NCI-H526 (cell line): Measurements from ENCODE around the gene PROSER3.

ENCODE experiments used
- DNase-seq, 2 experiments: peaks; one replicate each; lab custom pipeline; 2025; lab: John Stamatoyannopoulos, UW

PROSER3 gene

DNA sequence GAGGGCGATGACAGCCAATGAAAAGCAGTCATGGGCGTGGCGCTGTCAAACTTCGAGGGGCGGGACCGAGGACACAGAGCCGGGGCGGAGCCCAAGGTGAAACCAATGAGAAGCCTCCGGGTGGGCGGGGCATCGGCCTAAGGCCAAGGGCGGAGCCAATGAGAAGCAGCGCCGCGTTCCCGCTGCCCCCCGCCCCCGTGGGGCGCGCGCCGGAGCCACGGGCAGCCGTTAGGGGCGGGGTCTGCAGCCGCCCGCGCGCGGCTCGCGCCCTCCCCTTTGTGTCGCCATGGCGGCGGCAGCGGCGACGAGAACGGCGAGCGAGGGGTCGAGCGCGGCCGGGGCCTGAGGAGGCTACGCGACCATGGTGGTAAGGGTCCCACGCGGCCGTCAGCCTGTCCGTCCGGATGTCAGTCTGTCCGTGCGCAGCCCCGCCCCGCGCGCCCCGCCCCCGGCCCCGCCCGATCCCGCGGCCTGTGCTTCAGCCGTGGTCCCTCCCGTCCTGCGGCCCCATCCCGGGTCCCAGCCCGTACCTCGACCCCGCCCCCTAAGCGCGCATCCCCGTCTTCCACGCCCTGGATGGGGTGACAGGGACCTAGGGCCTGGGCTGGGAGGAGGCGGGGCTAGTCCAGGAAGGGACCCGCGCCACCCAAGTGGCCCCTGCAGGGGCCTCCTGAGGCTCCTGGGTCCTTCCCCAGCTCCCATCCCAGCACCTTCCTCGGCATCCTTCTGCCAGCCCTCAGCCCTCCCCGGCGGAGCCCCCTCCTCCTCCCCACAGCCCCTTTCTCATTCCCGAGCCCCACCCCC lies 17.5 kb downstream of the PROSER3 start, which contains the start of gene ARHGAP33:
Gene ARHGAP33 (plus strand): TSS at position 267 of the 804 bp plus-strand sequence. CDS start 95 bp downstream, at position 362.
- peak; percentile 97 to 100 for DNase-seq

DNA sequence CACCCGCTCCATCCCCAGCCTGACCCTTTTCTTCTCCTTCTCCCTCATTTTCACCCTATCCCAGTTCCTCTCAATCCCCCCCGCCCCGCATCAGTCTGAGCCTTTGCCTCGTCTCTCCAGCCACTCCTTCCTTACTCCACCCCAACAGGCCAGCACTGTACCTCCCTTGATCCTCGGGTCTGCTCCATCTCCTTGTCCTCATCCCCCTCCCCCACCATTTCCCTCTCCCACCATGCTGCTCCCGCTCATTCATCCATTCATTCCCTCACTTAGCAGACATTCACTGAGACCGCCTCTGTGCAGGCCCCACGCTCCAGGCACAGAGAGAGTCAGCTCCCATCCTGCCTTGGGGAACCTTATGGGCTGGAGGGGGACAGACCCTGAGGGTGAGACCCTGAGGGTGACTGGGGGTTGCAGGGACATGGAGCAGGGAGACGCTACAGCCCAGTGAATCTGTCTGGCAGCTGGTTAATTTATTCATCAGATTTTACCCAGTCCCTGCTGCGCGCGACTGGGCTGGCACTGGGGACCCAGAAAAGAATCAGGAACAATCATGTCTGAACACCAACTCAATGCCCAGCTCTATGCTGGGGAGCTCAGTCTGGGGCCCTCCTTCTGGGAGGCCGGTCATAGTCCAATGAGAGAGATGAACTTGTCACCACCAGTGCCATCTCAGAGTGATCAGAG lies 18.3 kb downstream of the PROSER3 start:
- peak; percentile 41 to 70 for DNase-seq

DNA sequence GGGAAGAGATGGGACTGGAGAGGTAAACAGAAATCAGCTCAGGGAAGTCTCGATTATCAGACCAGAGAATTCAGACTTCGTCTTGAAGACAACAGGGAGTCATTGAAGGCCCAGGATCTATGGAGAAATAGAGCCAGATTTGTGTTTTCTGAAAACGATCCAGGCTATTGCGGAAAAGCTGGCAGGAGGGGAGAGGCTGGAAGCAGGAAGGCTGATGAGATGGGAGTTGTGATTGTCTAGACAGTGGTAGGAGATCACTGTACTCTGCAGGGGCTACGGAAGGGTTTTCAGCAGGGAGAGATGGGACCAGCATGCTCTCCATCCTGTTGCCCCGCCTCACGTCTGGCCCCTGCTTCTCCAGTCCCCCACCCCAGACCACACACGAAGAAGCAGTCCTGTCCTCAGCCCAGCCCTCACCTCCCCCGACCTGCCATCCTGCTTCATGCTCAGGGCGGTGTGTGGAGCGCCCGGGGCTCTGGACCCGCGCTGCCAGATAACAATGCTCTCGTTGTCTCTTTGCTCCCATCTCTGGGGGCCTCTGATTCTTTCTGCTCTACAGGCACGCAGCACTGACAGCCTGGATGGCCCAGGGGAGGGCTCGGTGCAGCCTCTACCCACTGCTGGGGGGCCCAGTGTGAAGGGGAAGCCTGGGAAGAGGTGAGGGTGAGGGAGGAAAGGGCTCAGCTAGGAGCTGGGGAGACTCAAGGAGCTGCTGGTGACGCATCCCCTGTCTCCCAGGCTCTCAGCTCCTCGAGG lies 19.3 kb downstream of the PROSER3 start:
- DNase-seq: peak in 1 of 2 experiments; percentile 56

DNA sequence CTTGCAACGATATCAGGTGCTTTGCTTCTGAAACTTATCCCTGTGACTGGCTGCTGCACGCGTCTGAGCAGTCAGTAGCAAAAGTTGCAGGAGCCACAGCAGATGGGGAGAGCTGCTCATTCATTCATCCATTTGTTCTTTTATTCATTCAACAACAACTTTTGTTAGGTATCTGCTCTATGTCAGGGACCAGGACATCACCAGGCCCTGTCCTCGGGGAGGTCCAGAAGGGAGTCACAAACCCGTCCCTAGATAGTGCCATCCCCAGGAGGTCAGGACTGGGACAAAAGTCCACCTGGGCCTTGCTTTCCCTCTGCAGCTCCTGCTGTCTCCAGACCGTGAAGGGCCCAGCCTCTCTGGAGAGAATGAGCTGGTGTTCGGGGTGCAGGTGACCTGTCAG lies 20.0 kb downstream of the PROSER3 start:
- DNase-seq: no peak

DNA sequence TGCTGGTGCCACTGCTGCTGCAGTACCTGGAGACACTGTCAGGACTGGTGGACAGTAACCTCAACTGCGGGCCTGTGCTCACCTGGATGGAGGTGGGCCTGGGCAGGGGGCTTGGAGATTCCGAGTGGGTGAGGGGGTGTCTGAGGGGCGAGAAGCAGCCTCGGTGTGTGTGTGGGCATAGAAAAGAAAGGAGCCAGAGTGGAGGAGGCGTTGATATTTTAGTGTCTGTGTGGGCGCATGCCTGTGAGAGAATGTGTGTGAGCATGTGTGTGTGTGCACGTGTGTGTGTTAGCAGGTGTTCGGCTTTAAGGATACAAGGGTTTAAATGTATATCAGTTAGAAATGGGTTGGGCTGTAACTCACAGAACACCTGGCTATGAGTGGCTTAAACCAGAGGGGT lies 21.1 kb downstream of the PROSER3 start:
- DNase-seq: no peak

DNA sequence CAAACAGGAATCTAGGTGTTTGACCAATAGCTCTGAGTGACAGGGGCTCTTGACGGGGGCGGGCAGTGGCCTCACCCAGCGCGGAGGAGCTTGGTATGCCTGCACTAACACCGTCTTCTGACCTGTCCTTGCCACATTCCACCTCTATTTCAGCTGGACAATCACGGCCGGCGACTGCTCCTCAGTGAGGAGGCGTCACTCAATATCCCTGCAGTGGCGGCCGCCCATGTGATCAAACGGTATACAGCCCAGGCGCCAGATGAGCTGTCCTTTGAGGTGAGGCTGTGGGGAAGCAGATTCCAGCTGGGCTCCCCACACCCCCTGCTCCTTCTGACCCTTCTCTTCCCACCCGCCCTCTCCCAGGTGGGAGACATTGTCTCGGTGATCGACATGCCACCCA lies 22.1 kb downstream of the PROSER3 start:
- DNase-seq: no peak

DNA sequence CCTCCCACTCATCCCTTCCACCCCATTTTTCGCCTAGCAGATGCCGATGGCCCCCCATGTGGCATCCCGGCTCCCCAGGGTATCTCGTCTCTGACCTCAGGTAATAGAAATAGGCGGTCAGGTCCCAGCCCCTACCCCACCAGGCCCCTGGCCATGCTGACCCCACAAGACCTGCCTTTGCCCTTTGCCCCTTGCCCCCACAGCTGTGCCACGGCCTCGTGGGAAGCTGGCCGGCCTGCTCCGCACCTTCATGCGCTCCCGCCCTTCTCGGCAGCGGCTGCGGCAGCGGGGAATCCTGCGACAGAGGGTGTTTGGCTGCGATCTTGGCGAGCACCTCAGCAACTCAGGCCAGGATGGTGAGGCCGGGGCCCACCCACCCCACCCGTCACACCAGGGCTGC lies 22.7 kb downstream of the PROSER3 start:
- DNase-seq: no peak

DNA sequence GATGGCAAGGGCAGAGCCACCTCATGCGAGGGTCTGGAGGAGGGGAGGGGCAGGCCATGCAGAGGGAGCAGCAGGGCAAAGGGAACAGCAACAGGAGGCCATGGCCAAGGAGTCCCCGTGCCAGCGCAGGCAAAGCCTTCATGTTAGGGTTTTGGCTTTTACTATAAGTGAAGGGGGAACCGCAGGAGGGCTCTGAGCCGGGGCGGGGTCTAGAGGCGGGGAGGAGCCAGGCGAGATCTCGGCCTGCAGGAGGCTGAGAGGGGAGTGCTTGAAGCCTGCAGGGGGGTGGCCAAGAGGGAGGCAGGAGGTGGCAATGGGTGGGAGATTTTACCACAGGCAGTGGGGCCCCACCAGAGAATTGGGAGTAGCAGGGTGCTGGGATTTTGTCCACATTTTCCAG lies 23.7 kb downstream of the PROSER3 start:
- no peak for DNase-seq

DNA sequence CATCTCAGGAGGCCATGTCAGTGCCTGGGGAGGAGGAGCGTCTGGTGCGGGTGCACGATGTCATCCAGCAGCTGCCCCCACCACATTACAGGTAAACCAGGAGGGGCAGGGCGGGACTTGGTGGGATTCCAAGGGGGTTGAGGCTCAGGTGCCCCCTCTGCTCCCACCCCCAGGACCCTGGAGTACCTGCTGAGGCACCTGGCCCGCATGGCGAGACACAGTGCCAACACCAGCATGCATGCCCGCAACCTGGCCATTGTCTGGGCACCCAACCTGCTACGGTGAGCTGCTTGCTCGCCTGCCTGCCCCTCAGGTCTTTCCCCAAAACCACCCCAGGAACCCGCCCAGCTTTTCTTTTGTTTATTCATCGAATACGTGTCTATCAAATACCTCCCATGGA lies 24.6 kb downstream of the PROSER3 start:
- no peak for DNase-seq

DNA sequence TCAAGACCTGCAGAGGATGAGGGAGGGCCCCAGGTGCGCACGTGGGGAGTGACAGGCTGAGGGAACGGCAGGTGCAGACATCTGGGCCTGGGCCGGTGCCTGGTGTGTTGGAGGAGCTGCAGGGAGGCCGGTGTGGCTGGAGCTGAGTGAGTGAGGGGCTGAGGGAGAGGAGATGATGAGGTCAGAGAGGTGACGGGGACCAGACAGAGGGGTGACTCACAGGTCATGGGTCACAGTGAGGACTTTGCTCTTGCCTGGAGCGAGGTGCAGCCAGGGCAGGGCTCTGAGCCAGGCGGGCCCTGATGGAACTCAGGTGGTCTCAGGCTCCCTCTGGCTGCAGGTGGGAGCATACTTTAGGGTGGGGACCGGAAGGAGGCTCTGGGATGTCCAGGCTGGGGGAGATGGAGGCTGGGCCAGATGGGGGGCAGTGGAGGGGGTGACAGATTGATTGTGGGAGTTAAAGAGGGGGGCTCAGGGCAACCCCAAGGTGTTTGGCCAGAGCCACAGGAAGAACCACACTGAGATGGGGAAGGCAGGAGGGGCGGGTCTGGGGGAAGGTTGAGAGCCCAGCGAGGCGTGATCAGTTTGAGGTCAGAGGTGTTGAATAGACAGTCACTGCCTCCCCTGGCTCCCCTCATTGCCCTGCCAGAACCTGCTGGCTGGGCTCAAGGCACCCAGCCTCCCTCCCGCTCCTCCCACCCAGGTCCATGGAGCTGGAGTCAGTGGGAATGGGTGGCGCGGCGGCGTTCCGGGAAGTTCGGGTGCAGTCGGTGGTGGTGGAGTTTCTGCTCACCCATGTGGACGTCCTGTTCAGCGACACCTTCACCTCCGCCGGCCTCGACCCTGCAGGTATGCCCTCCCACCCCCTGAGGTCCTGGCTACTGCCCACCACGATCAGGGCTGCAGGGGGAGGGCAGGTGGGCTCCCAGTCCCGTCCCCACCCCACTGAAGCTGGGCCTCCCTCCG lies 25.8 kb downstream of the PROSER3 start:
- no peak for DNase-seq

DNA sequence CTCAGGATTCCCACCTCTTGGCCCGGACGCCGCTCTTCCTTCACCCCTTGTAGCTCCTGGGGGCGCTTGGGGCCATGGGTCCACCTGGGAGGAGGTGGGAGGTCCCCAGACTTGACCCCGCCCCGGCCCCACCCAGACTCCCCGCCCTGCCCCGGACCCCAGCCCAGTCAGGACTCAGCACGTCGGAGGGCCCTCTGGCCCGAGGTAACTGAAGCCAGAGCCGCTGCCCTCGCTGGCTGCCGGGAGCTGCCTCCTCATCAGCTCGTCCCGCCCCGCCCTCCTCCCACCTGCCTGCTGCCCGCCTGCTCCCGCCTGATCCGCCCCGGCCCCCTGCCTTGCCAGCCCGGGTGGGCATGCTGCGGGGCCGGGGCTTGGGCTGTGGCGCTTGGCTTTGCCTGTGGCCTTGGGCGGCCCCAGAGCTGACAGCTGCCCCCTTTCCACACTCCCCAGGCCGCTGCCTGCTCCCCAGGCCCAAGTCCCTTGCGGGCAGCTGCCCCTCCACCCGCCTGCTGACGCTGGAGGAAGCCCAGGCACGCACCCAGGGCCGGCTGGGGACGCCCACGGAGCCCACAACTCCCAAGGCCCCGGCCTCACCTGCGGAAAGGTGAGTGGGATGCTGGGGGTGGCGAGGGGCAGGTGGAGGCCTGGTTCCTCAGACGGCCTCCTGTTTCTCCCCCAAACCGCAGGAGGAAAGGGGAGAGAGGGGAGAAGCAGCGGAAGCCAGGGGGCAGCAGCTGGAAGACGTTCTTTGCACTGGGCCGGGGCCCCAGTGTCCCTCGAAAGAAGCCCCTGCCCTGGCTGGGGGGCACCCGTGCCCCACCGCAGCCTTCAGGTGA lies 26.7 kb downstream of the PROSER3 start:
- peak in 1 of 2 experiments; percentile 16 for DNase-seq

DNA sequence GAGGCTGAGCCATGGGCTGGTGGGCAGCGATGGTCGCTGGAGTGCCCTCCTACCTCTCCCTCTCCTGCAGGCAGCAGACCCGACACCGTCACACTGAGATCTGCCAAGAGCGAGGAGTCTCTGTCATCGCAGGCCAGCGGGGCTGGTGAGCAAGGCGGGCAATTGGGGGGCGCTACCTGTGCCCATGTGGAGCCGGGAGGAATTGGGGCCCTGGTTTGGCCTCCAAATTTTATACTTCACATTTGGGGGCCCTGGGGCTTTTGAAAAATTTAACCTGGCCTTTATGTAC lies 27.3 kb downstream of the PROSER3 start:
- no peak for DNase-seq

DNA sequence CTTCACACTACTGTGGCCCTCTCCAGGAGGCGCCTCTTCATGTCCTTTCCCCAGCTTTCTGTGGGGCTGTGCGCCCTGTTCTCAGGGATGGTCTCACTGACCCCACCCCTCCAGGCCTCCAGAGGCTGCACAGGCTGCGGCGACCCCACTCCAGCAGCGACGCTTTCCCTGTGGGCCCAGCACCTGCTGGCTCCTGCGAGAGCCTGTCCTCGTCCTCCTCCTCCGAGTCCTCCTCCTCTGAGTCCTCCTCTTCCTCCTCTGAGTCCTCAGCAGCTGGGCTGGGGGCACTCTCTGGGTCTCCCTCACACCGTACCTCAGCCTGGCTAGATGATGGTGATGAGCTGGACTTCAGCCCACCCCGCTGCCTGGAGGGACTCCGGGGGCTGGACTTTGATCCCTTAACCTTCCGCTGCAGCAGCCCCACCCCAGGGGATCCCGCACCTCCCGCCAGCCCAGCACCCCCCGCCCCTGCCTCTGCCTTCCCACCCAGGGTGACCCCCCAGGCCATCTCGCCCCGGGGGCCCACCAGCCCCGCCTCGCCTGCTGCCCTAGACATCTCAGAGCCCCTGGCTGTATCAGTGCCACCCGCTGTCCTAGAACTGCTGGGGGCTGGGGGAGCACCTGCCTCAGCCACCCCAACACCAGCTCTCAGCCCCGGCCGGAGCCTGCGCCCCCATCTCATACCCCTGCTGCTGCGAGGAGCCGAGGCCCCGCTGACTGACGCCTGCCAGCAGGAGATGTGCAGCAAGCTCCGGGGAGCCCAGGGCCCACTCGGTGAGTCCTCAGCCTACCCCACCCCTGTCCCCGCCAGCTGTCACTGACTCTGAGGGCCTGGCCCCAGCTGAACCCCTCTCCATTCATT lies 28.6 kb downstream of the PROSER3 start:
- no peak for DNase-seq

DNA sequence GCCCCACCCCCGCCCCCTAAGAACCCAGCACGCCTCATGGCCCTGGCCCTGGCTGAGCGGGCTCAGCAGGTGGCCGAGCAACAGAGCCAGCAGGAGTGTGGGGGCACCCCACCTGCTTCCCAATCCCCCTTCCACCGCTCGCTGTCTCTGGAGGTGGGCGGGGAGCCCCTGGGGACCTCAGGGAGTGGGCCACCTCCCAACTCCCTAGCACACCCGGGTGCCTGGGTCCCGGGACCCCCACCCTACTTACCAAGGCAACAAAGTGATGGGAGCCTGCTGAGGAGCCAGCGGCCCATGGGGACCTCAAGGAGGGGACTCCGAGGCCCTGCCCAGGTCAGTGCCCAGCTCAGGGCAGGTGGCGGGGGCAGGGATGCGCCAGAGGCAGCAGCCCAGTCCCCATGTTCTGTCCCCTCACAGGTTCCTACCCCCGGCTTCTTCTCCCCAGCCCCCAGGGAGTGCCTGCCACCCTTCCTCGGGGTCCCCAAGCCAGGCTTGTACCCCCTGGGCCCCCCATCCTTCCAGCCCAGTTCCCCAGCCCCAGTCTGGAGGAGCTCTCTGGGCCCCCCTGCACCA lies 29.3 kb downstream of the PROSER3 start:
- DNase-seq: no peak

DNA sequence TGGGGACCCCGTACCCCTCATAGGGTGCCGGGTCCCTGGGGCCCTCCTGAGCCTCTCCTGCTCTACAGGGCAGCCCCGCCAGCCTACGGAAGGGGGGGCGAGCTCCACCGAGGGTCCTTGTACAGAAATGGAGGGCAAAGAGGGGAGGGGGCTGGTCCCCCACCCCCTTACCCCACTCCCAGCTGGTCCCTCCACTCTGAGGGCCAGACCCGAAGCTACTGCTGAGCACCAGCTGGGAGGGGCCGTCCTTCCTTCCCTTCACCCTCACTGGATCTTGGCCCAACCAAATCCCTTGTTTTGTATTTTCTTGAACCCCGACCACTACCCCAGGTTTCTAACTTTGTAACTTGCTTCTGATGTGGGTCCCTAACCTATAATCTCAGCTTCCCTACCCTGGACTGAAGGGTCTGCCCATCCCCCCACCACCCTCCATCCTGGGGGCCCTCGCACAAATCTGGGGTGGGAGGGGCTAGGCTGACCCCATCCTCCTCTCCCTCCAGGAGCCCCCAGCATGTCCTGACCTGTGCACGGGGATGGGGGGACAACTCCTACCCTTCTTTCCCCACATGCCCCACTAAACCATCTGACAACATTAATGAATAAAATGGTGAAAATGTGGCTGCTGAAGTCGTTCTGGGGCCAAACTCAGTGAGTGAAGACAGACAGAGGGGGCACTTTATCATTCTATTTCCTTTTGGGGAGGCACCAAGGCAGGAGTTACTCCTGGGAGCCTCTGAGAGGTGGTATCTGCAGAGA lies 30.4 kb downstream of the PROSER3 start:
- no peak for DNase-seq

DNA sequence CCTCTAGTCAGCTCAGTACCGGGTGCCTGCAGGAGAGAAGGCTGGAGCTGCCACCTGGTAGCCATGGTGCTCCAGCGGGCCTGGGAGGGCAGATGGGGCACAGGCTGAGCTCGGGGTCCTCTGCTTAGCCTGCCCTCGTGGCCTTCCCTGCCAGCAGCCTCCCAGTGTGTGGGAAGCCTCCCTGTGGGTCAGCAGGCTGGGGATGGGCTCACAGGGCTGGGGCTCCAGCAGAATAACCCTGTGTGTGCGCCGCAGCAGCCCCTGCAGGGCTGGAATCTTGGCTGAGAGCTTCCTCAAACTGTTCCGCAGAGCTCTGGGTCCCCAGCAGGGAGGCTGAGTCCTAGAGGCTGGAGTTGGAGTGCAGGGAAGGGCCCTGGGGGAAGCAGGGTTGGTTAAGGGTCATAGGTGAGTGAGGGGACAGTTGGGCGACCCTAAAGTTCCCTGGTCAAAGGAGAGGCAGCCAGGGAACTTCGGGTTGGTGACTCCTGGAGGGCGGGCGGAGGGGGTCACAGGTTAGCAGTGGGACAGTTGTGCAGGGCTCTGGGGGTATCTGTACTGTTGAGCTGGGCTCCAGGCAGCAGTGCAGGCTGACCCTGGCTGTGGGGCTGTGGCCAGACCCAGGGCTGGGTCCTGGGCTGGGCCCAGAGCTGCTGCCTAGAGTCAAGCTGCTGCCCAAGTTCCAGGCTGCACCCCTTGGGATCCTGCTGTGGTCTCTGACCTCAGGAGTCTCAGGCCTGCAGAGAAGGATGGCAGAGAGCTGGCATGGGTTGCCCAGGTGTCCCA lies 31.4 kb downstream of the PROSER3 start:
- no peak for DNase-seq

DNA sequence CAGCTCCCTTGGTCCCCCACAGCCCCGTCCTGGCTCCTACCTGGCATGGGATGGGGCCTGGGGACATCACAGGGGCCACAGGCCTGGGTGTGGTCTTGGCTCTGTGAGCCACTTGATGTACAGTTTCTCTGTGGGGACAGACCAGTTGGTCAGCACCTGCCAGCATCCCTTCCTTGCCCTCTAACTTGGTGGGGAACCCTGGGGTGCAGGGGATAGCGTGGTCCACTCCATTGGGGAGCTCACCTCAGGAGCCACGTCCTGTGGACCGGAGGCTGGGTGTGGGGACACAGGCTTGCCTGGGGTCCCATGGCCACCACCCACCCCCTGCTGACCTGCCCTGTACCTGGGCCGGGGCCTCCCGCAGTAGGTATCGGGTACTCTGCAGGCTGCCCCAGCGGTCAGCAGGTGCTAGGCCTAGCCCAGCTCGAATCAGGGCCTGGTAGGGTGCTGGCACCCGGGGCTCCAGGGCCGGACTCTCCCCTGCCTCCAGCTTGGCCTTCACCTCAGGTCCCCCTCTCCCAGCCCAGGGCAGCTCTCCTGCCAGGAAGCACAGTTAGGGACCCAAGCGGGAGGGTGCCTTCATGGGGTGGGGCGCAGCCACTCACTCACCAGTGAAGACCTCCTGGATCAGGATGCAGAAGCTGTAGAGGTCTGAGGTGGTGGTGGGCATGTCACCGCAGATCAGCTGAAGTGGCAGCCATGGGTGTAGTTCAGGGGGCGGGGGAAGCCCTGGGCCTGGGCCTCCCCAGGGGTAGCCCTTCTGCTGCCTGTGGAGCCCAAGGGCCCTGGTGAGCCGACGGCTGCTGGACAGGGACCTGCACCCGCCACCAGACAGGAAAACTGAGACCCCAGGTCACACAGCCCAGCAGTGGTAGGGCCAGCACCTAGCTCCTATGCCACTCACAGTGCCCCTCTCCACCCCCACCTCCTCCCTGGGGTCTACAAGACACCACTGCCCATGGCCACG lies 32.3 kb downstream of the PROSER3 start:
- no peak for DNase-seq
